ENCODE results near the gene SPAG6. TPM values are rescaled to one million over a fixed set of nuclear protein-coding genes. Genes with fewer than 3 reads are reported as not detected.

SPAG6 gene
- polyA plus RNA-seq, 2 donors, result not detected

GRCh38 chr10:22321156-22321923, 24.0 kb upstream of the SPAG6 start:
- no peaks in the 10 kb centered on the region for H3K9me3 ChIP-seq (ENCODE audit: control insufficient read depth in 2 of 2, insufficient read depth in 1 of 2, low read depth in 1 of 2, low read length in 1 of 2)
- peaks cover 0 to 7% of the 10 kb centered on the region in 2 donors for H3K27me3 ChIP-seq (ENCODE audit: control insufficient read depth in 1 of 2, insufficient read depth in 2 of 2, low read length in 2 of 2)
- peak overlapping the region; percentile 88 to 94 for H3K4me3 ChIP-seq (ENCODE audit: low read depth in 1 of 2, low read length in 2 of 2)
- no peaks in the 10 kb centered on the region for H3K36me3 ChIP-seq (ENCODE audit: control insufficient read depth in 2 of 2, insufficient read depth in 2 of 2, low read length in 1 of 2)
- WGBS, 2 donors, result 0 to 1% methylated on average over 58 to 113 of the region's 114 CpGs
- H3K4me1 ChIP-seq (ENCODE audit: control insufficient read depth in 2 of 2, insufficient read depth in 2 of 2, low read length in 1 of 2), result no peaks in the 10 kb centered on the region
- peak overlapping the region; percentile 91 to 95 for H3K27ac ChIP-seq (ENCODE audit: low read depth in 2 of 2, low read length in 1 of 2)

DNA sequence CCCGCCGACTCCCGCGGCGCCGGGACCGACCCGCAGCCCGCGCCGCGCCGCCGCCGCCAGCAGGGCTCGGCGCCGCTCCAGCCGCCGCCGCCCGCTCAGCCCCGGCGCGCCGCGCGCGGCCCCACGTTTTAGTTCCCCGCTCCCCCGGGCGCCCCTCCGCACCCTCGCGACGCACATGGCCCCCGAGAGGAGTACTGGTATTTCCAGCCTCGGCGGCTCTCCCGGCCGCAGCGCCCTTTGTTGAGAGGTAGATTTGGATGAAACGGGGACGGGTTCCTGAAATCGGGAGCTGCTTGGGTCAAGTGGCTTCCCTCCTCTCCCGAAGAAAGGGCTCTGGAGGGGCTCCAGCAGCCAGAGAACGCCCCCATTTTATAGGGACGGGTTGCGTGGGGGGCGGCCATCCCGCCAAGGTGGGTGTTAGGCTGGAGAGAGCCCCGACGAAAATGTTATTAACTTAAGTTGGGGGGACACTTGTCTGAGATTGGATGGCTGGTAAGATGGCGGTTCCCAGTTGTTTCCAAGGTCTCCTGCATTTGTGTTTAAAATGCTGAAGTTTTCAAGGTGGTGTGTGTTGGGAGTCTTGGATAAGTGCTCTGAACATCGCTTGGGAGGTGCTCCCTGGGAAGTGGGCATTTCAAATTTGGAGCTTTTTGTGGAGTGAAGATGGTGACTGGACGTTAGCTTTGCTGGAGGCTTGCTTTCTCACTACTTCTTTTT, 23.2 kb upstream of the SPAG6 start:
- Histone ChIP-seq H3K9me3 (ENCODE audit: control insufficient read depth in 2 of 2, insufficient read depth in 1 of 2, low read depth in 1 of 2, low read length in 1 of 2) (no peaks in the 10 kb centered on the region), H3K4me3 (ENCODE audit: low read depth in 1 of 2, low read length in 2 of 2) (peak overlapping the region; percentile 65 to 88), H3K4me1 (ENCODE audit: control insufficient read depth in 2 of 2, insufficient read depth in 2 of 2, low read length in 1 of 2) (no peaks in the 10 kb centered on the region), H3K36me3 (ENCODE audit: control insufficient read depth in 2 of 2, insufficient read depth in 2 of 2, low read length in 1 of 2) (no peaks in the 10 kb centered on the region), H3K27me3 (ENCODE audit: control insufficient read depth in 1 of 2, insufficient read depth in 2 of 2, low read length in 2 of 2) (peaks cover 0 to 7% of the 10 kb centered on the region in 2 donors), H3K27ac (ENCODE audit: low read depth in 2 of 2, low read length in 1 of 2) (peak overlapping the region in 1 of 2 donors; percentile 95)
- WGBS, 2 donors, result 2 to 3% methylated on average over 24 to 57 of the region's 57 CpGs

- Histone ChIP-seq H3K36me3 (ENCODE audit: control insufficient read depth in 2 of 2, insufficient read depth in 2 of 2, low read length in 1 of 2) (no peaks in the 10 kb centered on the region), H3K4me1 (ENCODE audit: control insufficient read depth in 2 of 2, insufficient read depth in 2 of 2, low read length in 1 of 2) (no peaks in the 10 kb centered on the region), H3K27ac (ENCODE audit: low read depth in 2 of 2, low read length in 1 of 2) (no peak overlapping the region), H3K27me3 (ENCODE audit: control insufficient read depth in 1 of 2, insufficient read depth in 2 of 2, low read length in 2 of 2) (peaks cover 0 to 7% of the 10 kb centered on the region in 2 donors), H3K9me3 (ENCODE audit: control insufficient read depth in 2 of 2, insufficient read depth in 1 of 2, low read depth in 1 of 2, low read length in 1 of 2) (no peaks in the 10 kb centered on the region), H3K4me3 (ENCODE audit: low read depth in 1 of 2, low read length in 2 of 2) (peak overlapping the region; percentile 65 to 88)
- 70 to 77% methylated on average over 5 of the region's 5 CpGs for WGBS, 2 donors
Observed at GRCh38 chr10:22322641-22323160, 22.6 kb upstream of the SPAG6 start.

DNA sequence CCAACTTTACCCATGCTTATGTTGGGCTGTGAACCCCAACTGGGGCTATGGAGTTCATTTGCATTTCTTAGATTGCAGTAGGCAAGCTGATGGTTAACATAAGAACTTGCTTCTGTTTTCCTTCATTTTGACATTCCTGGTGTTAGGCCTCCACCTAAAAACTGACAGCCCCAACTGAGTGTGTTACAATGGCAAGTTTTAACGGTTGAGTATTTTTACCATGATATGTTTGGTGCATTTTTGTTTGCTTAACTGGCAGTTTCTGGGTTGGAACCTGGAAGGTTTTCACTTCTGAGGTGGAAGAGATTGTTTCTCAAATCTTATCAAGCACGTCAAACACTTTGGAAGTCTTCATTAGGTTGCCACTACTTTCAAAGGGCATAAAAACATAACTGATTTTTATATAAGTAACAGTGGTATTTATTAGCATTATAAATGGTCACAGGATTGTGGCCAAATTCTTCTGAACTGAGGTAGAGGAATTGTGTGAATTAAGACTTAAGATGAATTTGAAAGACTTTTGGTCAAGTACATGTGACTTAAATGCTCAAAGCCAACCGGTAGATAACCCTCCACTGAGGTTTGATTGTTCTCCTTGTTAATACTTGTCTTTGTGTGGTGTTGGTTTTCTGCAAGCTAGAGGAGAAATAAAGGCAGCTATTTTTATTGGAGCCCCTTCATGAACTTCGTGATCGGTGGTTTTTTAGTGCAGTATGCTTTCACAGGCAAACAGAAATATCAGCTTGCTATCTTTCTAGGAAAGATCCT, 21.6 kb upstream of the SPAG6 start:
- Histone ChIP-seq H3K27me3 (ENCODE audit: control insufficient read depth in 1 of 2, insufficient read depth in 2 of 2, low read length in 2 of 2) (peaks cover 0 to 7% of the 10 kb centered on the region in 2 donors), H3K27ac (ENCODE audit: low read depth in 2 of 2, low read length in 1 of 2) (no peak overlapping the region), H3K36me3 (ENCODE audit: control insufficient read depth in 2 of 2, insufficient read depth in 2 of 2, low read length in 1 of 2) (no peaks in the 10 kb centered on the region), H3K4me1 (ENCODE audit: control insufficient read depth in 2 of 2, insufficient read depth in 2 of 2, low read length in 1 of 2) (no peaks in the 10 kb centered on the region), H3K4me3 (ENCODE audit: low read depth in 1 of 2, low read length in 2 of 2) (no peak overlapping the region), H3K9me3 (ENCODE audit: control insufficient read depth in 2 of 2, insufficient read depth in 1 of 2, low read depth in 1 of 2, low read length in 1 of 2) (no peaks in the 10 kb centered on the region)
- WGBS, 2 donors, result 88 to 94% methylated on average over 5 of the region's 5 CpGs

- H3K36me3 ChIP-seq (ENCODE audit: control insufficient read depth in 2 of 2, insufficient read depth in 2 of 2, low read length in 1 of 2), result peaks cover 0 to 3% of the 10 kb centered on the region in 2 donors
- 76 to 87% methylated on average over 4 of the region's 4 CpGs for WGBS, 2 donors
- peaks cover 0 to 7% of the 10 kb centered on the region in 2 donors for H3K27me3 ChIP-seq (ENCODE audit: control insufficient read depth in 1 of 2, insufficient read depth in 2 of 2, low read length in 2 of 2)
- no peak overlapping the region for H3K27ac ChIP-seq (ENCODE audit: low read depth in 2 of 2, low read length in 1 of 2)
- H3K4me3 ChIP-seq (ENCODE audit: low read depth in 1 of 2, low read length in 2 of 2), result peak overlapping the region in 1 of 2 donors; percentile 75
- no peaks in the 10 kb centered on the region for H3K4me1 ChIP-seq (ENCODE audit: control insufficient read depth in 2 of 2, insufficient read depth in 2 of 2, low read length in 1 of 2)
- H3K9me3 ChIP-seq (ENCODE audit: control insufficient read depth in 2 of 2, insufficient read depth in 1 of 2, low read depth in 1 of 2, low read length in 1 of 2), result no peaks in the 10 kb centered on the region
Observed at GRCh38 chr10:22324413-22324812, 20.9 kb upstream of the SPAG6 start.

DNA sequence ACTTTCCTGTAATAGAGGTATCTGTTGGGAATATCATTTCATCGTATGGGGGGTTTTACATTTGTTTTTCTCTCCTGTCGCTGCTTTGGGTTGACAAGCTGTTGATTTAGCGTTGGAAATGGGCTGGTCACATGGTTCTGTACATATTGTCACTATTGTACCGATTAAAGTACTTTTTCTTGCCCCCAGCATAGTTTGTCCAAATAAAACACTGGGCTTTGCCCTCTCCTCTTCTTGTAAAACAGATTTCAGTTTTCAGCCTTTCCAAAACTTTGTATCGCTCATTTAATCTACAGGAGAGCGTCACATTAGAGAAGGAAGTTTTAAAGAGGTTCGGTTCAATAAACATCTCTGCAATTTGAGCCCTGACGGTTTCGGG, 20.4 kb upstream of the SPAG6 start:
- Histone ChIP-seq H3K27me3 (ENCODE audit: control insufficient read depth in 1 of 2, insufficient read depth in 2 of 2, low read length in 2 of 2) (peaks cover 0 to 7% of the 10 kb centered on the region in 2 donors), H3K27ac (ENCODE audit: low read depth in 2 of 2, low read length in 1 of 2) (no peak overlapping the region)
- WGBS, 2 donors, result 4 to 13% methylated on average over 9 of the region's 9 CpGs

GRCh38 chr10:22325272-22326144, 19.8 kb upstream of the SPAG6 start:
- peak overlapping the region; percentile 65 to 73 for H3K27ac ChIP-seq (ENCODE audit: low read depth in 2 of 2, low read length in 1 of 2)
- peaks cover 0 to 7% of the 10 kb centered on the region in 2 donors for H3K27me3 ChIP-seq (ENCODE audit: control insufficient read depth in 1 of 2, insufficient read depth in 2 of 2, low read length in 2 of 2)
- peaks cover 0 to 3% of the 10 kb centered on the region in 2 donors for H3K36me3 ChIP-seq (ENCODE audit: control insufficient read depth in 2 of 2, insufficient read depth in 2 of 2, low read length in 1 of 2)
- no peaks in the 10 kb centered on the region for H3K4me1 ChIP-seq (ENCODE audit: control insufficient read depth in 2 of 2, insufficient read depth in 2 of 2, low read length in 1 of 2)
- peak overlapping the region; percentile 48 to 75 for H3K4me3 ChIP-seq (ENCODE audit: low read depth in 1 of 2, low read length in 2 of 2)
- 1% methylated on average over 70 to 92 of the region's 92 CpGs for WGBS, 2 donors
- H3K9me3 ChIP-seq (ENCODE audit: control insufficient read depth in 2 of 2, insufficient read depth in 1 of 2, low read depth in 1 of 2, low read length in 1 of 2), result no peaks in the 10 kb centered on the region

More for the DNA sequence above, 20.4 kb upstream of the SPAG6 start:
- Histone ChIP-seq H3K9me3 (ENCODE audit: control insufficient read depth in 2 of 2, insufficient read depth in 1 of 2, low read depth in 1 of 2, low read length in 1 of 2) (no peaks in the 10 kb centered on the region), H3K4me1 (ENCODE audit: control insufficient read depth in 2 of 2, insufficient read depth in 2 of 2, low read length in 1 of 2) (no peaks in the 10 kb centered on the region), H3K36me3 (ENCODE audit: control insufficient read depth in 2 of 2, insufficient read depth in 2 of 2, low read length in 1 of 2) (peaks cover 0 to 3% of the 10 kb centered on the region in 2 donors), H3K4me3 (ENCODE audit: low read depth in 1 of 2, low read length in 2 of 2) (peak overlapping the region; percentile 42 to 75)

- H3K4me1 ChIP-seq (ENCODE audit: control insufficient read depth in 2 of 2, insufficient read depth in 2 of 2, low read length in 1 of 2), result no peaks in the 10 kb centered on the region
- peaks cover 0 to 7% of the 10 kb centered on the region in 2 donors for H3K27me3 ChIP-seq (ENCODE audit: control insufficient read depth in 1 of 2, insufficient read depth in 2 of 2, low read length in 2 of 2)
- H3K4me3 ChIP-seq (ENCODE audit: low read depth in 1 of 2, low read length in 2 of 2), result peak overlapping the region in 1 of 2 donors; percentile 75
- no peaks in the 10 kb centered on the region for H3K9me3 ChIP-seq (ENCODE audit: control insufficient read depth in 2 of 2, insufficient read depth in 1 of 2, low read depth in 1 of 2, low read length in 1 of 2)
- peak overlapping the region; percentile 65 to 73 for H3K27ac ChIP-seq (ENCODE audit: low read depth in 2 of 2, low read length in 1 of 2)
- WGBS, 2 donors, result 66% methylated on average over 8 of the region's 8 CpGs
- peaks cover 0 to 3% of the 10 kb centered on the region in 2 donors for H3K36me3 ChIP-seq (ENCODE audit: control insufficient read depth in 2 of 2, insufficient read depth in 2 of 2, low read length in 1 of 2)
Observed at GRCh38 chr10:22326145-22326702, 19.1 kb upstream of the SPAG6 start.
